ENCODE data around the gene NPTXR. TPM values are rescaled to one million over a fixed set of nuclear protein-coding genes. Genes with fewer than 3 reads are reported as not detected.

The NPTXR gene
- polyA plus RNA-seq, 3 donors from 2014 or later, result 0.59 to 1.4 (median 0.66) TPM

- H3K27ac Mint-ChIP-seq, result peak overlapping the region; percentile 76 to 96 (median 87)
- peak overlapping the region; percentile 88 to 97 (median 94) for H3K4me3 Mint-ChIP-seq
- peaks cover 49 to 60% of the 10 kb centered on the region in 2 donors for H3K4me1 Mint-ChIP-seq
- no peaks in the 10 kb centered on the region for H3K9me3 Mint-ChIP-seq
- H3K27me3 Mint-ChIP-seq (ENCODE audit: low read depth in 3 of 3), result peaks cover 18 to 26% (median 25%) of the 10 kb centered on the region in 3 donors
- DNase-seq, result peak in 2 of 3 donors; percentile 24 to 26
- no peaks in the 10 kb centered on the region for H3K36me3 Mint-ChIP-seq
These were observed 29.0 kb upstream of the NPTXR start for GRCh38 chr22:38872831-38873248.

GRCh38 chr22:38872172-38872830 lies 28.5 kb upstream of the NPTXR start, which contains the start of gene CBX6:
Gene CBX6, minus strand, starts transcription at chr22:38872216. Its CDS starts 26 bp downstream, at chr22:38872190.
- H3K36me3 Mint-ChIP-seq, result no peaks in the 10 kb centered on the region
- H3K27me3 Mint-ChIP-seq (ENCODE audit: low read depth in 3 of 3), result peaks cover 16 to 25% (median 25%) of the 10 kb centered on the region in 3 donors
- DNase-seq, result peak; percentile 93 to 95 (median 95)
- H3K4me1 Mint-ChIP-seq, result peaks cover 49 to 60% of the 10 kb centered on the region in 2 donors
- H3K9me3 Mint-ChIP-seq, result no peaks in the 10 kb centered on the region
- peak within 1 kb of the TSS; percentile 88 to 97 (median 94) for H3K4me3 Mint-ChIP-seq
- H3K27ac Mint-ChIP-seq, result peak within 1 kb of the TSS; percentile 80 to 96 (median 87)

- H3K4me3 Mint-ChIP-seq, result peak overlapping the region; percentile 86 to 97 (median 93)
- DNase-seq, result peak in 2 of 3 donors; percentile 14 to 23
- H3K9me3 Mint-ChIP-seq, result no peaks in the 10 kb centered on the region
- peaks cover 49 to 60% of the 10 kb centered on the region in 2 donors for H3K4me1 Mint-ChIP-seq
- peak overlapping the region; percentile 37 to 91 (median 81) for H3K27ac Mint-ChIP-seq
- no peaks in the 10 kb centered on the region for H3K36me3 Mint-ChIP-seq
- peaks cover 16 to 25% (median 25%) of the 10 kb centered on the region in 3 donors for H3K27me3 Mint-ChIP-seq (ENCODE audit: low read depth in 3 of 3)
These were observed 27.7 kb upstream of the NPTXR start for GRCh38 chr22:38871360-38872171.

- H3K27ac Mint-ChIP-seq, result peak overlapping the region; percentile 77 to 91 (median 83)
These were observed 27.0 kb upstream of the NPTXR start for GRCh38 chr22:38870791-38871359.

GRCh38 chr22:38870312-38870741 lies 26.5 kb upstream of the NPTXR start:
- Mint-ChIP-seq H3K27me3 (ENCODE audit: low read depth in 3 of 3) (peaks cover 10 to 25% (median 25%) of the 10 kb centered on the region in 3 donors), H3K27ac (peak overlapping the region; percentile 77 to 91 (median 83)), H3K9me3 (no peaks in the 10 kb centered on the region), H3K4me3 (peak overlapping the region; percentile 82 to 89 (median 86)), H3K36me3 (no peaks in the 10 kb centered on the region), H3K4me1 (peaks cover 49 to 60% of the 10 kb centered on the region in 2 donors)
- peak; percentile 72 to 77 (median 74) for DNase-seq

More at GRCh38 chr22:38870791-38871359, 27.0 kb upstream of the NPTXR start:
- H3K9me3 Mint-ChIP-seq, result no peaks in the 10 kb centered on the region
- H3K4me1 Mint-ChIP-seq, result peaks cover 49 to 60% of the 10 kb centered on the region in 2 donors
- H3K27me3 Mint-ChIP-seq (ENCODE audit: low read depth in 3 of 3), result peaks cover 11 to 25% (median 25%) of the 10 kb centered on the region in 3 donors
- H3K36me3 Mint-ChIP-seq, result no peaks in the 10 kb centered on the region
- H3K4me3 Mint-ChIP-seq, result peak overlapping the region; percentile 82 to 89 (median 86)
- DNase-seq, result no peak

- no peaks in the 10 kb centered on the region for H3K9me3 Mint-ChIP-seq
- H3K36me3 Mint-ChIP-seq, result no peaks in the 10 kb centered on the region
- H3K27ac Mint-ChIP-seq, result peak overlapping the region in 5 of 6 donors; percentile 12 to 91 (median 77)
- H3K27me3 Mint-ChIP-seq (ENCODE audit: low read depth in 3 of 3), result peaks cover 7 to 25% (median 25%) of the 10 kb centered on the region in 3 donors
- H3K4me1 Mint-ChIP-seq, result peaks cover 48 to 58% of the 10 kb centered on the region in 2 donors
- no peak overlapping the region for H3K4me3 Mint-ChIP-seq
- DNase-seq, result no peak
These were observed 25.8 kb upstream of the NPTXR start for GRCh38 chr22:38869663-38870062.

GRCh38 chr22:38868886-38869381 lies 25.1 kb upstream of the NPTXR start:
- peak; percentile 71 to 76 (median 74) for DNase-seq
- Mint-ChIP-seq H3K4me3 (no peak overlapping the region), H3K4me1 (peaks cover 45 to 56% of the 10 kb centered on the region in 2 donors), H3K27ac (peak overlapping the region in 4 of 6 donors; percentile 13 to 42 (median 16)), H3K9me3 (no peaks in the 10 kb centered on the region), H3K36me3 (no peaks in the 10 kb centered on the region), H3K27me3 (ENCODE audit: low read depth in 3 of 3) (peaks cover 7 to 25% (median 19%) of the 10 kb centered on the region in 3 donors)

GRCh38 chr22:38868286-38868721 lies 24.5 kb upstream of the NPTXR start:
- Mint-ChIP-seq H3K9me3 (no peaks in the 10 kb centered on the region), H3K27ac (peak overlapping the region in 4 of 6 donors; percentile 40 to 56 (median 47)), H3K4me3 (no peak overlapping the region), H3K36me3 (no peaks in the 10 kb centered on the region), H3K27me3 (ENCODE audit: low read depth in 3 of 3) (peaks cover 5 to 22% (median 14%) of the 10 kb centered on the region in 3 donors), H3K4me1 (peaks cover 39 to 50% of the 10 kb centered on the region in 2 donors)
- DNase-seq, result no peak

- H3K27ac Mint-ChIP-seq, result peak overlapping the region in 2 of 6 donors; percentile 28 to 56
These were observed 23.9 kb upstream of the NPTXR start for GRCh38 chr22:38867471-38868285.

GRCh38 chr22:38867124-38867455 lies 23.3 kb upstream of the NPTXR start:
- H3K4me1 Mint-ChIP-seq, result peaks cover 32 to 39% of the 10 kb centered on the region in 2 donors
- H3K27me3 Mint-ChIP-seq (ENCODE audit: low read depth in 3 of 3), result peaks cover 0 to 10% (median 5%) of the 10 kb centered on the region in 3 donors
- no peak overlapping the region for H3K27ac Mint-ChIP-seq
- DNase-seq, result no peak
- H3K36me3 Mint-ChIP-seq, result no peaks in the 10 kb centered on the region
- H3K4me3 Mint-ChIP-seq, result no peak overlapping the region
- H3K9me3 Mint-ChIP-seq, result no peaks in the 10 kb centered on the region

More at GRCh38 chr22:38867471-38868285, 23.9 kb upstream of the NPTXR start:
- no peak overlapping the region for H3K4me3 Mint-ChIP-seq
- H3K36me3 Mint-ChIP-seq, result no peaks in the 10 kb centered on the region
- peaks cover 36 to 44% of the 10 kb centered on the region in 2 donors for H3K4me1 Mint-ChIP-seq
- H3K9me3 Mint-ChIP-seq, result no peaks in the 10 kb centered on the region
- peaks cover 5 to 15% (median 9%) of the 10 kb centered on the region in 3 donors for H3K27me3 Mint-ChIP-seq (ENCODE audit: low read depth in 3 of 3)
- no peak for DNase-seq

GRCh38 chr22:38866399-38867123 lies 22.7 kb upstream of the NPTXR start:
- Mint-ChIP-seq H3K9me3 (no peaks in the 10 kb centered on the region), H3K27ac (no peak overlapping the region), H3K4me1 (peaks cover 32 to 39% of the 10 kb centered on the region in 2 donors), H3K27me3 (ENCODE audit: low read depth in 3 of 3) (peaks cover 0 to 9% (median 5%) of the 10 kb centered on the region in 3 donors), H3K4me3 (no peak overlapping the region), H3K36me3 (no peaks in the 10 kb centered on the region)
- DNase-seq, result no peak

- H3K4me1 Mint-ChIP-seq, result peaks cover 31 to 37% of the 10 kb centered on the region in 2 donors
- no peak for DNase-seq
- no peaks in the 10 kb centered on the region for H3K9me3 Mint-ChIP-seq
- no peak overlapping the region for H3K4me3 Mint-ChIP-seq
- H3K27me3 Mint-ChIP-seq (ENCODE audit: low read depth in 3 of 3), result peaks cover 0 to 8% (median 5%) of the 10 kb centered on the region in 3 donors
- H3K36me3 Mint-ChIP-seq, result no peaks in the 10 kb centered on the region
- H3K27ac Mint-ChIP-seq, result no peak overlapping the region
These were observed 22.2 kb upstream of the NPTXR start for GRCh38 chr22:38866024-38866398.
